ENCODE data around the gene TMEM109.

TMEM109 gene

GRCh38 chr11:60902625-60903024 is 11.3 kb upstream of the TMEM109 start (continued):
- TF ChIP-seq PRDM6 (tag by site-specific recombination; IDR thresholded peaks at IDR 0.05): no peak
- no peak for TF ChIP-seq PBX3 (CRISPR knock-in tag; IDR thresholded peaks at IDR 0.05)
- no peak for TF ChIP-seq ZNF747 (tag by site-specific recombination; IDR thresholded peaks at IDR 0.05)
- TF ChIP-seq ZNF449 (tag by site-specific recombination; IDR thresholded peaks at IDR 0.05): no peak

- Histone ChIP-seq H3K27ac (ENCODE audit: extremely low read depth, low read depth, low read length) (no peak overlapping the region), H3K9me3 (ENCODE audit: control insufficient read depth, insufficient read depth, low read depth, low read length) (no peaks in the 10 kb centered on the region), H3K36me3 (ENCODE audit: control insufficient read depth in 2 of 2, insufficient read depth in 1 of 2, low read length in 2 of 2) (peaks cover 0 to 48% of the 10 kb centered on the region in 2 experiments; a peak in 2 of 3 replicates), H3K4me1 (ENCODE audit: control insufficient read depth, insufficient read depth, low read length) (no peaks in the 10 kb centered on the region; the same call in 1 of the 2 replicates), H3K4me3 (ENCODE audit: low read depth, low read length) (peak overlapping the region; percentile 88)
- no peak for TF ChIP-seq ZNF707 (tag by site-specific recombination; IDR thresholded peaks at IDR 0.05)
- no peak for TF ChIP-seq ZNF214 (tag by site-specific recombination; IDR thresholded peaks at IDR 0.05; ENCODE audit: borderline replicate concordance)
- TF ChIP-seq KLF10 (tag by site-specific recombination; IDR thresholded peaks at IDR 0.05): no peak
- peak; percentile 33; the same call in 1 of the 2 replicates for TF ChIP-seq PRDM10 (tag by site-specific recombination; IDR thresholded peaks at IDR 0.05)
- TF ChIP-seq ZNF132 (tag by site-specific recombination; IDR thresholded peaks at IDR 0.05; ENCODE audit: borderline replicate concordance): no peak
- POLR2A ChIA-PET: interaction anchor here (0.8 to 2.8 kb wide), 5 partner anchors 10 to 22 kb away, joined by 3 to 36 read pairs (median 5); partner anchors contain the start of gene TMEM109
- CTCF ChIA-PET: interaction anchor here (0.6 to 2.9 kb wide), 5 partner anchors 13 to 1203 kb away, joined by 3 to 19 read pairs (median 3); no protein-coding TSS in a partner anchor
Observed at GRCh38 chr11:60905047-60905446, 8.9 kb upstream of the TMEM109 start.

GRCh38 chr11:60905551-60906113 is 8.3 kb upstream of the TMEM109 start:
- ChIA-PET CTCF (interaction anchor here (0.6 to 2.9 kb wide), 3 partner anchors 14 to 225 kb away, joined by 3 to 19 read pairs (median 4); no protein-coding TSS in a partner anchor), POLR2A (interaction anchor here (0.8 to 2.8 kb wide), 7 partner anchors 9 to 21 kb away, joined by 3 to 36 read pairs (median 5); partner anchors contain the start of genes TMEM109 and TMEM132A)
- Histone ChIP-seq H3K27ac (ENCODE audit: extremely low read depth, low read depth, low read length) (peak overlapping the region; percentile 84), H3K4me1 (ENCODE audit: control insufficient read depth, insufficient read depth, low read length) (no peaks in the 10 kb centered on the region; the same call in 1 of the 2 replicates), H3K9me3 (ENCODE audit: control insufficient read depth, insufficient read depth, low read depth, low read length) (no peaks in the 10 kb centered on the region), H3K36me3 (ENCODE audit: control insufficient read depth in 2 of 2, insufficient read depth in 1 of 2, low read length in 2 of 2) (peaks cover 0 to 42% of the 10 kb centered on the region in 2 experiments; a peak in 1 of 3 replicates), H3K4me3 (ENCODE audit: low read depth, low read length) (peak overlapping the region; percentile 88)
- TF ChIP-seq ZNF274 (IDR thresholded peaks at IDR 0.05; ENCODE audit: low read length) (no peak), ZNF274 (tag by site-specific recombination; IDR thresholded peaks at IDR 0.05; ENCODE audit: borderline replicate concordance) (no peak), HOXD13 (CRISPR knock-in tag; IDR thresholded peaks at IDR 0.05; ENCODE audit: borderline replicate concordance) (no peak), ZBTB48 (tag by site-specific recombination; IDR thresholded peaks at IDR 0.05) (0 out of 2 replicates have a peak, but pooled peaks have one; percentile 20), ZBTB17 (tag by site-specific recombination; IDR thresholded peaks at IDR 0.05) (peak; percentile 60), ZNF366 (tag by site-specific recombination; conservative IDR thresholded peaks at IDR 0.05) (peak; percentile 85), HIC1 (tag by site-specific recombination; IDR thresholded peaks at IDR 0.05) (0 out of 2 replicates have a peak, but pooled peaks have one; percentile 18), ZNF114 (tag by site-specific recombination; IDR thresholded peaks at IDR 0.05) (no peak), ZNF600 (tag by site-specific recombination; IDR thresholded peaks at IDR 0.05) (0 out of 2 replicates have a peak, but pooled peaks have one; percentile 18), ZBTB21 (tag by site-specific recombination; IDR thresholded peaks at IDR 0.05) (peak; percentile 81), ZNF629 (tag by site-specific recombination; IDR thresholded peaks at IDR 0.05) (peak; percentile 90)

All from HEK293 (cell line).